H1 (cell line): ENCODE data around the gene RIPOR3. TPM values are rescaled to one million over a fixed set of nuclear protein-coding genes. Genes with fewer than 3 reads are reported as not detected.

Experiments used
- CTCF ChIA-PET: fragments of 300-600 bp; sonication (Branson Sonifier 250); formaldehyde crosslinking; loops from one replicate; lab custom pipeline; 2021; ENCODE audit not compliant: partially characterized antibody; lab: Charles Lee
- POLR2A ChIA-PET: fragments of 300-600 bp; sonication (Branson Sonifier 250); formaldehyde crosslinking; loops from one replicate; lab custom pipeline; 2021; ENCODE audit warnings: inconsistent platforms; ENCODE audit not compliant: partially characterized antibody; lab: Charles Lee
- DNase-seq, 2 experiments: peaks; one replicate each; pipeline versions ENCODE4 v3.0.0 to v3.0.0-alpha.2; 2010 to 2022; ENCODE audit warnings: low spot score in 2 of 2, low read depth in 1 of 2, mixed read lengths in 1 of 2
- FAIRE-seq: peaks from 2 replicates; lab custom pipeline; 2011; peaks lifted over from hg19 to GRCh38; lab: Jason Lieb, UNC
- H2AFZ ChIP-seq: 2 replicates; pipeline ENCODE4 v1.8.1; 2012; ENCODE audit warnings: low read length, inconsistent platforms
- H2AK5ac ChIP-seq: 2 replicates; pipeline ENCODE4 v1.6.1; 2013; ENCODE audit warnings: low read depth, low read length
- H2BK120ac ChIP-seq: replicated peaks from 2 replicates; pipeline ENCODE3; 2013; ENCODE audit warnings: low read depth, low read length, inconsistent platforms
- H2BK12ac ChIP-seq: 2 replicates; pipeline ENCODE4 v1.6.1; 2013; ENCODE audit warnings: low read depth, low read length
- H2BK15ac ChIP-seq: 2 replicates; pipeline ENCODE4 v1.6.1; 2013; ENCODE audit warnings: low read length
- H2BK20ac ChIP-seq: 2 replicates; pipeline ENCODE4 v1.6.1; 2013; ENCODE audit warnings: low read length
- H2BK5ac ChIP-seq: 2 replicates; pipeline ENCODE4 v1.6.1; 2013; ENCODE audit warnings: low read depth, low read length
- H3K14ac ChIP-seq: 2 replicates; pipeline ENCODE4 v1.6.1; 2013; ENCODE audit warnings: inconsistent platforms; ENCODE audit not compliant: insufficient read length
- H3K18ac ChIP-seq: 2 replicates; pipeline ENCODE4 v1.6.1; 2013; ENCODE audit warnings: low read length; ENCODE audit errors: extremely low read depth
- H3K23ac ChIP-seq: 2 replicates; pipeline ENCODE4 v1.6.1; 2013; ENCODE audit warnings: inconsistent platforms; ENCODE audit not compliant: insufficient read length
- H3K23me2 ChIP-seq: 2 replicates; pipeline ENCODE4 v1.6.1; 2013; ENCODE audit warnings: low read depth, low read length
- H3K27ac ChIP-seq: 2 replicates; pipeline ENCODE4 v1.6.1; 2011; ENCODE audit warnings: low read depth, low read length, inconsistent platforms
- H3K27me3 ChIP-seq, 4 experiments: replicated peaks in 1 of 4; 1 replicate in 1 of 4; 2 replicates in 3 of 4; pipeline versions ENCODE4 v1.6.1 to v1.8.1; 2011 to 2013; ENCODE audit warnings: low read length in 3 of 4, mild to moderate bottlenecking in 3 of 4, inconsistent platforms in 2 of 4, mixed read lengths in 2 of 4, moderate library complexity in 1 of 4; ENCODE audit not compliant: control insufficient read depth in 3 of 4, insufficient read depth in 3 of 4; ENCODE audit errors: extremely low read depth in 1 of 4
- H3K36me3 ChIP-seq, 4 experiments: 2 replicates each; pipeline versions ENCODE4 v1.6.1 to v1.8.1; 2011 to 2013; ENCODE audit warnings: mild to moderate bottlenecking in 4 of 4, low read length in 3 of 4, moderate library complexity in 2 of 4, control low read depth in 1 of 4, inconsistent platforms in 1 of 4; ENCODE audit not compliant: insufficient read depth in 4 of 4, control insufficient read depth in 2 of 4
- H3K4ac ChIP-seq: replicated peaks from 2 replicates; pipeline ENCODE3; 2013; ENCODE audit warnings: low read length, low read depth, mixed read lengths, inconsistent platforms; ENCODE audit not compliant: insufficient read length
- H3K4me1 ChIP-seq, 4 experiments: replicated peaks in 1 of 4; 1 replicate in 1 of 4; 2 replicates in 3 of 4; pipeline versions ENCODE4 v1.6.1 to v1.8.1; 2011 to 2013; ENCODE audit warnings: low read length in 3 of 4, inconsistent platforms in 2 of 4, mixed read lengths in 1 of 4; ENCODE audit not compliant: insufficient read depth in 4 of 4, control insufficient read depth in 3 of 4
- H3K4me2 ChIP-seq, 2 experiments: 2 replicates each; pipeline versions ENCODE4 v1.6.1 to v1.8.1; 2011 to 2013; ENCODE audit warnings: low read depth in 2 of 2, low read length in 2 of 2, control low read depth in 1 of 2, inconsistent platforms in 1 of 2, mild to moderate bottlenecking in 1 of 2; ENCODE audit not compliant: insufficient read depth in 1 of 2
- H3K4me3 ChIP-seq, 4 experiments: fragments of 200-600, 300-600 bp in 1 of 4; sonication (generic), shearing (Covaris generic), sonication (Bioruptor Twin) in 1 of 4; 2 replicates each; pipeline versions ENCODE4 v1.5.1 to v1.8.1; 2011 to 2016; ENCODE audit warnings: low read length in 4 of 4, low read depth in 3 of 4, control low read depth in 2 of 4, inconsistent platforms in 2 of 4, mild to moderate bottlenecking in 2 of 4, mixed read lengths in 1 of 4, moderate library complexity in 1 of 4; ENCODE audit not compliant: insufficient read depth in 2 of 4; ENCODE audit errors: extremely low read depth in 1 of 4
- H3K56ac ChIP-seq: replicated peaks from 2 replicates; pipeline ENCODE3; 2013; ENCODE audit warnings: low read depth, mild to moderate bottlenecking, mixed read lengths, low read length, inconsistent platforms; ENCODE audit not compliant: insufficient read length
- H3K79me1 ChIP-seq: 2 replicates; pipeline ENCODE4 v1.6.1; 2013; ENCODE audit warnings: low read depth, low read length, control low read depth
- H3K79me2 ChIP-seq, 2 experiments: 2 replicates each; pipeline versions ENCODE4 v1.6.1 to v1.8.1; 2012 to 2013; ENCODE audit warnings: low read length in 2 of 2, mild to moderate bottlenecking in 2 of 2, inconsistent platforms in 1 of 2; ENCODE audit not compliant: insufficient read depth in 2 of 2, control insufficient read depth in 1 of 2
- H3K9ac ChIP-seq, 4 experiments: replicated peaks in 1 of 4; 1 replicate in 1 of 4; 2 replicates in 3 of 4; pipeline versions ENCODE4 v1.6.1 to v1.8.1; 2011 to 2013; ENCODE audit warnings: low read depth in 3 of 4, low read length in 3 of 4, control low read depth in 2 of 4, mild to moderate bottlenecking in 2 of 4, moderate library complexity in 2 of 4, inconsistent platforms in 1 of 4; ENCODE audit errors: extremely low read depth in 1 of 4
- H3K9me3 ChIP-seq, 2 experiments: 2 replicates each; pipeline versions ENCODE4 v1.6.1 to v1.8.1; 2012 to 2013; ENCODE audit warnings: mild to moderate bottlenecking in 2 of 2, moderate library complexity in 2 of 2, control low read depth in 1 of 2, inconsistent platforms in 1 of 2, low read depth in 1 of 2, low read length in 1 of 2, mixed read lengths in 1 of 2; ENCODE audit not compliant: insufficient read depth in 2 of 2
- H4K20me1 ChIP-seq, 2 experiments: replicated peaks in 1 of 2; 2 replicates each; pipeline versions ENCODE3 to v1.8.1; 2011 to 2013; ENCODE audit warnings: inconsistent platforms in 2 of 2, low read length in 2 of 2, mild to moderate bottlenecking in 1 of 2; ENCODE audit not compliant: insufficient read depth in 2 of 2, control insufficient read depth in 1 of 2
- H4K5ac ChIP-seq: 2 replicates; pipeline ENCODE4 v1.6.1; 2013; ENCODE audit warnings: low read length, low read depth, mixed read lengths, inconsistent platforms; ENCODE audit not compliant: insufficient read length
- H4K8ac ChIP-seq: 2 replicates; pipeline ENCODE4 v1.8.0; 2013; ENCODE audit warnings: mild to moderate bottlenecking, moderate library complexity, low read length, inconsistent platforms; ENCODE audit not compliant: insufficient read depth; ENCODE audit errors: extremely low read depth
- H4K91ac ChIP-seq: replicated peaks from 2 replicates; pipeline ENCODE3; 2013; ENCODE audit warnings: low read length, mixed read lengths, inconsistent platforms; ENCODE audit not compliant: insufficient read length
- BRCA1 ChIP-seq: IDR thresholded peaks from 2 replicates; pipeline ENCODE4 v1.6.1; 2012; ENCODE audit warnings: low read depth, low read length, improper control_type of control experiment
- CBX5 ChIP-seq: fragments of 300-800, 300-1000 bp; sonication (generic); IDR thresholded peaks from 2 replicates; pipeline ENCODE4 v1.7.1; 2016; ENCODE audit warnings: antibody characterized with exemption, low read length, low read depth
- CHD1 ChIP-seq: IDR thresholded peaks from 2 replicates; pipeline ENCODE4 v1.6.1; 2012; ENCODE audit warnings: low read depth, low read length, improper control_type of control experiment
- EP300 ChIP-seq, 2 experiments: IDR thresholded peaks; 1 replicate in 1 of 2; 2 replicates in 1 of 2; pipeline ENCODE4 v1.6.1; 2011 to 2012; ENCODE audit warnings: low read depth in 2 of 2, low read length in 2 of 2, mild to moderate bottlenecking in 2 of 2, borderline replicate concordance in 1 of 2, inconsistent platforms in 1 of 2, moderate library complexity in 1 of 2
- FOSL1 ChIP-seq: IDR thresholded peaks from 2 replicates; pipeline ENCODE4 v1.6.1; 2011; ENCODE audit warnings: mild to moderate bottlenecking, low read depth, low read length, moderate library complexity; ENCODE audit not compliant: insufficient read depth
- JUND ChIP-seq: IDR thresholded peaks from 2 replicates; pipeline ENCODE4 v1.6.1; 2011; ENCODE audit warnings: mild to moderate bottlenecking, improper control_type of control experiment, low read length
- KDM5A ChIP-seq: fragments of 200-600 bp; IDR thresholded peaks from 2 replicates; pipeline ENCODE4 v1.7.1; 2012; ENCODE audit warnings: mild to moderate bottlenecking, low read length, inconsistent platforms, mixed read lengths
- SIX5 ChIP-seq: IDR thresholded peaks from 2 replicates; pipeline ENCODE4 v1.6.1; 2011; ENCODE audit warnings: mild to moderate bottlenecking, low read depth, low read length
- SRF ChIP-seq: IDR thresholded peaks from 2 replicates; pipeline ENCODE4 v1.6.1; 2011; ENCODE audit warnings: mild to moderate bottlenecking, low read depth, low read length, moderate library complexity
- WGBS, 2 experiments: shearing (Covaris generic) in 1 of 2; methylation state at CpG; one replicate each; pipeline versions ENCODE4 v1.1.6 to v1.1.7; 2013 to 2015; ENCODE audit warnings: low lambda C conversion rate in 2 of 2, mixed read lengths in 2 of 2, inconsistent platforms in 1 of 2, low coverage in 1 of 2, missing lambda C conversion rate in 1 of 2; ENCODE audit not compliant: insufficient replicate concordance in 2 of 2, insufficient coverage in 1 of 2, insufficient read length in 1 of 2; ENCODE audit errors: extremely low coverage in 1 of 2, missing lambda C conversion rate in 1 of 2; 5-methylcytosine and 5-hydroxymethylcytosine counted together
- polyA plus RNA-seq, 7 experiments: library from polyadenylated mRNA; depleted of rRNA in 3 of 7; stranded (reverse) in 5 of 7; unstranded in 2 of 7; fragments of >200 nt in 5 of 7; fragments of 200-250 nt in 2 of 7; gene quantifications; 1 replicate in 5 of 7; 2 replicates in 1 of 7; 4 replicates in 1 of 7; pipeline versions ENCODE4 v1.2.1 to v1.2.3, GENCODE V29; 2011 to 2013; ENCODE audit warnings: missing spikeins in 2 of 7, mixed read lengths in 2 of 7
- total RNA-seq: library from RNA; stranded (reverse); fragmentation: NEBNext Ultra II Directional; extraction: Animal tissue kit (Norgen Biotek cat#: 25700); gene quantifications from 2 replicates; pipeline ENCODE4 v1.2.1, GENCODE V29; 2021
- TF ChIP-seq, protein P1 (sequence below): IDR thresholded peaks from 2 replicates; pipeline ENCODE4 v1.6.1; 2012; ENCODE audit warnings: low read length, inconsistent platforms

Gene RIPOR3
- total and polyA plus RNA-seq, 2 of the 8 experiments (the other 6 are each of a cell fraction or from before 2014, with no cell fraction given), result 3.6 to 4.5 TPM

GRCh38 chr20:50695135-50695872 lies 4.0 kb upstream of the RIPOR3 start:
- POLR2A ChIA-PET, result interaction anchor here (1.5 kb wide), 1 partner anchor 23 kb away, joined by 3 read pairs; no protein-coding TSS in a partner anchor
- WGBS, 2 experiments, result 83% methylated on average over 9 of the region's 9 CpGs; no CpG with 5 or more reads in 1 of the 2 experiments
- Histone ChIP-seq H2BK20ac (0 out of 2 replicates have a peak overlapping the region, but pooled peaks have one; percentile 72), H3K56ac (no peak overlapping the region), H4K5ac (no peak overlapping the region), H2AK5ac (no peak overlapping the region), H3K18ac (no peak overlapping the region), H2BK5ac (peak overlapping the region; percentile 60; the same call in 1 of the 2 replicates), H4K20me1 (no peaks in the 10 kb centered on the region), H3K36me3 (no peaks in the 10 kb centered on the region), H3K79me1 (no peaks in the 10 kb centered on the region), H3K4ac (no peak overlapping the region), H2BK15ac (no peak overlapping the region), H3K79me2 (no peaks in the 10 kb centered on the region), H3K27ac (no peak overlapping the region), H3K23ac (no peak overlapping the region), H2BK12ac (peak overlapping the region; percentile 39; the same call in 1 of the 2 replicates), H4K91ac (no peak overlapping the region), H3K4me1 (peaks cover 12 to 16% (median 13%) of the 10 kb centered on the region in 4 experiments), H3K4me3 (no peak overlapping the region), H3K27me3 (0 out of 7 replicates have a peak, but pooled peaks cover 0 to 1% (median 0%) of the 10 kb centered on the region in 4 experiments), H2AFZ (no peak overlapping the region), H3K4me2 (no peak overlapping the region), H3K23me2 (peaks cover 19% of the 10 kb centered on the region), H3K9ac (no peak overlapping the region), H2BK120ac (no peak overlapping the region), H3K9me3 (no peaks in the 10 kb centered on the region), H4K8ac (no peak overlapping the region; the same call in 1 of the 2 replicates), H3K14ac (no peak overlapping the region)
- CTCF ChIA-PET, result interaction anchor here (0.8 to 2.5 kb wide), 10 partner anchors 10 to 79 kb away, joined by 3 to 14 read pairs (median 4); no protein-coding TSS in a partner anchor
- DNase-seq (no peak), FAIRE-seq (no peak)
- no peak for TF ChIP-seq CBX5
- TF ChIP-seq SRF, result no peak
- TF ChIP-seq JUND, result no peak
- no peak for TF ChIP-seq BRCA1
- TF ChIP-seq FOSL1, result no peak
- TF ChIP-seq CHD1, result no peak
- TF ChIP-seq, protein P1, sequence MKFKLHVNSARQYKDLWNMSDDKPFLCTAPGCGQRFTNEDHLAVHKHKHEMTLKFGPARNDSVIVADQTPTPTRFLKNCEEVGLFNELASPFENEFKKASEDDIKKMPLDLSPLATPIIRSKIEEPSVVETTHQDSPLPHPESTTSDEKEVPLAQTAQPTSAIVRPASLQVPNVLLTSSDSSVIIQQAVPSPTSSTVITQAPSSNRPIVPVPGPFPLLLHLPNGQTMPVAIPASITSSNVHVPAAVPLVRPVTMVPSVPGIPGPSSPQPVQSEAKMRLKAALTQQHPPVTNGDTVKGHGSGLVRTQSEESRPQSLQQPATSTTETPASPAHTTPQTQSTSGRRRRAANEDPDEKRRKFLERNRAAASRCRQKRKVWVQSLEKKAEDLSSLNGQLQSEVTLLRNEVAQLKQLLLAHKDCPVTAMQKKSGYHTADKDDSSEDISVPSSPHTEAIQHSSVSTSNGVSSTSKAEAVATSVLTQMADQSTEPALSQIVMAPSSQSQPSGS, result no peak
- no peak for TF ChIP-seq SIX5
- TF ChIP-seq EP300 (IDR thresholded peaks at IDR 0.05; ENCODE audit: borderline replicate concordance in 1 of 2, low read depth in 2 of 2, low read length in 2 of 2), result no peak
- TF ChIP-seq KDM5A, result no peak
